B cell (primary cell): ENCODE results near the gene RIN3.

Experiments
- CTCF ChIP-seq: fragments of 200-600 bp; IDR thresholded peaks from one replicate; pipeline ENCODE4 v1.8.0; 2022; ENCODE audit warnings: antibody characterized with exemption, mild to moderate bottlenecking
- EZH2 ChIP-seq: IDR thresholded peaks from 2 replicates; pipeline ENCODE4 v1.6.1; 2012; ENCODE audit warnings: borderline replicate concordance, low read depth, mild to moderate bottlenecking, moderate library complexity, low read length; ENCODE audit not compliant: insufficient read depth, poor library complexity, severe bottlenecking

GRCh38 chr14:92635031-92635430 lies 121.5 kb downstream of the RIN3 start:
- TF ChIP-seq CTCF, result no peak
- TF ChIP-seq EZH2, result no peak
